NT2/D1 (cell line): ENCODE data around the gene TNS2.
A peak's percentile ranks its signal among the peaks of the same experiment; 100 is the strongest.
"Not testable (repeated sequence)": the region's sequence is repeated elsewhere in the genome, so short reads cannot be mapped to it uniquely, and the experiment has no call there.

Experiments used
- DNase-seq: peaks from one replicate; pipeline ENCODE4 v3.0.0-alpha.2; 2011; ENCODE audit warnings: low read depth, low spot score
- H3K27me3 ChIP-seq: 2 replicates; pipeline ENCODE4 v1.6.0; 2011; ENCODE audit warnings: mild to moderate bottlenecking; ENCODE audit not compliant: insufficient read length, insufficient read depth
- H3K36me3 ChIP-seq: 2 replicates; pipeline ENCODE4 v1.6.1; 2011; ENCODE audit warnings: mild to moderate bottlenecking, low read length, mixed read lengths; ENCODE audit not compliant: insufficient read depth, insufficient read length
- H3K4me1 ChIP-seq: 2 replicates; pipeline ENCODE4 v1.5.1; 2011; ENCODE audit not compliant: insufficient read depth, insufficient read length
- H3K4me3 ChIP-seq: 2 replicates; pipeline ENCODE4 v1.5.1; 2011; ENCODE audit warnings: low read depth; ENCODE audit not compliant: insufficient read length
- H3K9ac ChIP-seq: 2 replicates; pipeline ENCODE4 v1.6.0; 2011; ENCODE audit warnings: low read depth; ENCODE audit not compliant: insufficient read length
- H3K9me3 ChIP-seq: 2 replicates; pipeline ENCODE4 v1.5.1; 2011; ENCODE audit warnings: mild to moderate bottlenecking, low read length; ENCODE audit not compliant: insufficient read depth
- SUZ12 ChIP-seq: IDR thresholded peaks from 2 replicates; pipeline ENCODE4 v1.6.1; 2011; ENCODE audit not compliant: insufficient read length, insufficient read depth; ENCODE audit errors: extremely low read depth
- YY1 ChIP-seq: IDR thresholded peaks from 2 replicates; pipeline ENCODE4 v1.6.1; 2011; ENCODE audit not compliant: insufficient read length, insufficient read depth
- ZNF274 ChIP-seq: IDR thresholded peaks from 2 replicates; pipeline ENCODE4 v1.6.1; 2011; ENCODE audit warnings: mild to moderate bottlenecking, low read depth, low read length

TNS2 gene

GRCh38 chr12:53031616-53032015 is 18.2 kb upstream of the TNS2 start:
- no peaks in the 10 kb centered on the region for H3K27me3 ChIP-seq
- H3K9ac ChIP-seq, result no peak overlapping the region
- H3K36me3 ChIP-seq, result peaks cover 92% of the 10 kb centered on the region
- no peak overlapping the region for H3K4me3 ChIP-seq
- no peaks in the 10 kb centered on the region for H3K4me1 ChIP-seq
- no peaks in the 10 kb centered on the region for H3K9me3 ChIP-seq
- TF ChIP-seq ZNF274 (no peak), YY1 (no peak), SUZ12 (no peak)
- no peak for DNase-seq

GRCh38 chr12:53033832-53034231 is 16.0 kb upstream of the TNS2 start:
- not testable (repeated sequence) for H3K27me3 ChIP-seq, H3K9me3 ChIP-seq, H3K4me3 ChIP-seq, H3K9ac ChIP-seq, DNase-seq, H3K4me1 ChIP-seq
- H3K36me3 ChIP-seq, result peaks cover 92% of the 10 kb centered on the region

GRCh38 chr12:53034459-53034858 is 15.4 kb upstream of the TNS2 start:
- no peaks in the 10 kb centered on the region for H3K27me3 ChIP-seq
- H3K9me3 ChIP-seq, result no peaks in the 10 kb centered on the region
- peaks cover 92% of the 10 kb centered on the region for H3K36me3 ChIP-seq
- no peaks in the 10 kb centered on the region for H3K4me1 ChIP-seq
- no peak overlapping the region for H3K9ac ChIP-seq
- DNase-seq, result no peak
- TF ChIP-seq SUZ12 (no peak), YY1 (no peak), ZNF274 (no peak)
- H3K4me3 ChIP-seq, result no peak overlapping the region

GRCh38 chr12:53036802-53037201 is 13.1 kb upstream of the TNS2 start:
- TF ChIP-seq YY1 (no peak), SUZ12 (no peak), ZNF274 (no peak)
- Histone ChIP-seq H3K4me3 (no peak overlapping the region), H3K9ac (no peak overlapping the region), H3K27me3 (no peaks in the 10 kb centered on the region), H3K4me1 (no peaks in the 10 kb centered on the region), H3K9me3 (no peaks in the 10 kb centered on the region), H3K36me3 (peaks cover 85% of the 10 kb centered on the region)
- DNase-seq, result no peak

GRCh38 chr12:53039851-53040250 is 10.0 kb upstream of the TNS2 start:
- H3K27me3 ChIP-seq, result no peaks in the 10 kb centered on the region
- no peak overlapping the region for H3K4me3 ChIP-seq
- H3K36me3 ChIP-seq, result peaks cover 72% of the 10 kb centered on the region
- no peak overlapping the region for H3K9ac ChIP-seq
- H3K9me3 ChIP-seq, result no peaks in the 10 kb centered on the region
- no peak for TF ChIP-seq YY1
- no peak for TF ChIP-seq ZNF274
- TF ChIP-seq SUZ12, result no peak
- peaks cover 7% of the 10 kb centered on the region for H3K4me1 ChIP-seq
- DNase-seq, result no peak

GRCh38 chr12:53042607-53043454 is 7.0 kb upstream of the TNS2 start:
- Histone ChIP-seq H3K9ac (no peak overlapping the region), H3K4me3 (no peak overlapping the region), H3K27me3 (no peaks in the 10 kb centered on the region), H3K36me3 (peaks cover 45% of the 10 kb centered on the region), H3K4me1 (peaks cover 12% of the 10 kb centered on the region), H3K9me3 (no peaks in the 10 kb centered on the region)
- no peak for TF ChIP-seq SUZ12
- TF ChIP-seq ZNF274, result no peak
- no peak for TF ChIP-seq YY1
- no peak for DNase-seq

GRCh38 chr12:53044052-53044581 is 5.7 kb upstream of the TNS2 start:
- TF ChIP-seq YY1 (no peak), SUZ12 (no peak), ZNF274 (no peak)
- peaks cover 24% of the 10 kb centered on the region for H3K4me1 ChIP-seq
- peaks cover 33% of the 10 kb centered on the region for H3K36me3 ChIP-seq
- no peaks in the 10 kb centered on the region for H3K27me3 ChIP-seq
- H3K4me3 ChIP-seq, result peak overlapping the region; percentile 3
- DNase-seq, result no peak
- peak overlapping the region; percentile 18 for H3K9ac ChIP-seq
- H3K9me3 ChIP-seq, result no peaks in the 10 kb centered on the region
